K562 (cell line): Measurements from ENCODE around the gene WDR19. TPM values are rescaled to one million over a fixed set of nuclear protein-coding genes. Genes with fewer than 3 reads are reported as not detected.
A peak's percentile ranks its signal among the peaks of the same experiment; 100 is the strongest.

Experiments used
- ATAC-seq: fragments of 200-7000 bp; cut with Tn5 transposase; 3 replicates; pipeline ENCODE4 v1.9.1; 2020; ENCODE audit warnings: moderate library complexity
- BruUV-seq: library from RNA; stranded (reverse); fragments of 400-500 nt; replicated peaks from 2 replicates; lab custom pipeline; 2021; lab: Mats Ljungman, UMichigan
- CTCF ChIA-PET: fragments of 300-600 bp; formaldehyde crosslinking; extraction: SDS; loops from one replicate; lab custom pipeline; 2021; ENCODE audit warnings: low intra/inter-chr PET ratio; lab: Yijun Ruan, JAX
- POLR2A ChIA-PET: fragments of 300-600, 350-650 bp; sonication (Branson Sonifier 250); formaldehyde crosslinking; extraction: SDS; loops from one replicate; lab custom pipeline; 2021; ENCODE audit warnings: antibody characterized with exemption, inconsistent platforms; lab: Yijun Ruan, JAX
- DNase-seq, 4 experiments: peaks; one replicate each; pipeline versions ENCODE4 v3.0.0 to v3.0.0-alpha.2; 2011 to 2018; ENCODE audit warnings: low spot score in 3 of 4, mixed read lengths in 3 of 4; ENCODE audit errors: extremely low read depth in 1 of 4
- FAIRE-seq: peaks from 2 replicates; lab custom pipeline; 2011; peaks lifted over from hg19 to GRCh38; lab: Jason Lieb, UNC
- H2AFZ ChIP-seq: 2 replicates; pipeline ENCODE4 v1.6.0; 2011; ENCODE audit warnings: low read depth, low read length, control low read depth, inconsistent platforms
- H3K27ac ChIP-seq: fragments of 200-600 bp; 3 replicates; pipeline ENCODE4 v1.8.0; 2011; ENCODE audit warnings: low read depth, mild to moderate bottlenecking, control low read depth, inconsistent platforms, low read length, moderate library complexity, mixed read lengths; ENCODE audit errors: extremely low read depth
- H3K27me3 ChIP-seq, 2 experiments: fragments of 300-600 bp in 1 of 2; 2 replicates in 1 of 2; 3 replicates in 1 of 2; pipeline versions ENCODE4 v1.6.0 to v1.8.0; 2011; ENCODE audit warnings: inconsistent platforms in 2 of 2, low read length in 2 of 2, mild to moderate bottlenecking in 1 of 2, mixed read lengths in 1 of 2, moderate library complexity in 1 of 2; ENCODE audit not compliant: control insufficient read depth in 2 of 2, insufficient read depth in 2 of 2
- H3K36me3 ChIP-seq: fragments of 300-600 bp; 3 replicates; pipeline ENCODE4 v1.8.0; 2011; ENCODE audit warnings: mild to moderate bottlenecking, low read length, inconsistent platforms; ENCODE audit not compliant: control insufficient read depth, insufficient read depth
- H3K4me1 ChIP-seq, 2 experiments: fragments of 200-600 bp in 1 of 2; replicated peaks in 1 of 2; 2 replicates in 1 of 2; 3 replicates in 1 of 2; pipeline versions ENCODE4 v1.5.1 to v1.8.0; 2011; ENCODE audit warnings: inconsistent platforms in 2 of 2, low read length in 2 of 2, mild to moderate bottlenecking in 1 of 2, mixed read lengths in 1 of 2, moderate library complexity in 1 of 2; ENCODE audit not compliant: control insufficient read depth in 2 of 2, insufficient read depth in 2 of 2
- H3K4me2 ChIP-seq: 2 replicates; pipeline ENCODE4 v1.6.1; 2011; ENCODE audit warnings: low read length, control low read depth, inconsistent platforms, mixed read lengths; ENCODE audit not compliant: insufficient read depth
- H3K4me3 ChIP-seq: fragments of 200-600 bp; sonication (generic), shearing (Covaris generic); 2 replicates; pipeline ENCODE4 v1.5.1; 2016; ENCODE audit warnings: control low read depth, inconsistent platforms
- H3K79me2 ChIP-seq: fragments of 200-600 bp; 3 replicates; pipeline ENCODE4 v1.8.0; 2011; ENCODE audit warnings: low read length, inconsistent platforms; ENCODE audit not compliant: control insufficient read depth, insufficient read depth
- H3K9ac ChIP-seq, 2 experiments: 2 replicates each; pipeline versions ENCODE4 v1.6.0 to v1.6.1; 2011; ENCODE audit warnings: low read depth in 2 of 2, low read length in 2 of 2, control low read depth in 1 of 2, inconsistent platforms in 1 of 2, mild to moderate bottlenecking in 1 of 2, mixed read lengths in 1 of 2; ENCODE audit not compliant: insufficient read depth in 1 of 2
- H3K9me1 ChIP-seq: one replicate; pipeline ENCODE4 v1.6.0; 2011; ENCODE audit warnings: inconsistent platforms, mild to moderate bottlenecking, low read length, moderate library complexity; ENCODE audit not compliant: control insufficient read depth, insufficient read depth
- H3K9me3 ChIP-seq: replicated peaks from 2 replicates; pipeline ENCODE4 v1.5.1; 2011; ENCODE audit warnings: low read depth, low read length, inconsistent platforms; ENCODE audit not compliant: control insufficient read depth, insufficient read depth
- H4K20me1 ChIP-seq: replicated peaks from 2 replicates; pipeline ENCODE4 v1.6.1; 2011; ENCODE audit warnings: low read length, inconsistent platforms, mixed read lengths; ENCODE audit not compliant: control insufficient read depth, insufficient read depth
- ATF1 ChIP-seq, 2 experiments: fragments of 450-650 bp in 1 of 2; IDR thresholded peaks; 2 replicates each; pipeline ENCODE4 v1.6.1; 2016; ENCODE audit warnings: missing compliant biosample characterization in 1 of 2, missing genetic modification characterization in 1 of 2
- BRCA1 ChIP-seq, 2 experiments: fragments of 450-650 bp in 1 of 2; sonication (generic) in 1 of 2; formaldehyde crosslinking in 1 of 2; IDR thresholded peaks; 2 replicates each; pipeline versions ENCODE4 v1.5.0 to v1.6.1; 2017 to 2020; ENCODE audit warnings: mild to moderate bottlenecking in 1 of 2, missing genetic modification reagents in 1 of 2
- CBFA2T3 ChIP-seq: fragments of 450-650 bp; IDR thresholded peaks from 2 replicates; pipeline ENCODE4 v1.6.1; 2017
- HNRNPH1 ChIP-seq: fragments of 200-400 bp; formaldehyde crosslinking; optimal IDR thresholded peaks from 2 replicates; pipeline ENCODE3; 2017; ENCODE audit warnings: low read depth, mild to moderate bottlenecking, low read length, moderate library complexity
- NFE2 ChIP-seq: IDR thresholded peaks from 2 replicates; pipeline ENCODE4 v1.6.1; 2014; ENCODE audit warnings: antibody characterized with exemption, low read depth
- POLR2AphosphoS5 ChIP-seq: IDR thresholded peaks from 2 replicates; pipeline ENCODE4 v1.6.1; 2011; ENCODE audit warnings: mild to moderate bottlenecking, low read depth, low read length, moderate library complexity; ENCODE audit not compliant: control insufficient read depth, insufficient read depth
- STAT5A ChIP-seq: IDR thresholded peaks from 2 replicates; pipeline ENCODE4 v1.6.1; 2012; ENCODE audit warnings: low read length, inconsistent platforms, borderline replicate concordance
- TAL1 ChIP-seq: fragments of 450-650 bp; IDR thresholded peaks from 2 replicates; pipeline ENCODE4 v1.6.1; 2016; ENCODE audit warnings: mild to moderate bottlenecking
- TCF3 ChIP-seq: sonication (generic); formaldehyde crosslinking; IDR thresholded peaks from 2 replicates; pipeline ENCODE4 v1.4.0; 2020; ENCODE audit warnings: mild to moderate bottlenecking, missing genetic modification reagents
- TEAD2 ChIP-seq: fragments of 450-650 bp; IDR thresholded peaks from 2 replicates; pipeline ENCODE4 v1.6.1; 2016; ENCODE audit warnings: missing genetic modification characterization, control low read depth, missing compliant biosample characterization
- ZBTB11 ChIP-seq, 3 experiments: fragments of 200-800 bp in 1 of 3; fragments of 250-450 bp in 1 of 3; fragments of 450-650 bp in 1 of 3; sonication (Bioruptor Pico) in 1 of 3; sonication (Bioruptor generic) in 1 of 3; formaldehyde crosslinking in 1 of 3; IDR thresholded peaks; 2 replicates each; pipeline versions ENCODE4 v1.6.1 to v1.8.0; 2016 to 2022; ENCODE audit warnings: mild to moderate bottlenecking in 2 of 3, missing genetic modification characterization in 2 of 3, missing compliant biosample characterization in 1 of 3, moderate library complexity in 1 of 3
- ZKSCAN1 ChIP-seq: fragments of 150-350 bp; IDR thresholded peaks from 2 replicates; pipeline ENCODE4 v1.6.1; 2016; ENCODE audit warnings: low read depth, low read length
- WGBS: fragments of 100-300 bp; shearing (Covaris generic); methylation state at CpG from one replicate; pipeline ENCODE4 v1.1.6; 2016; ENCODE audit warnings: low coverage, mixed read lengths; ENCODE audit not compliant: insufficient coverage; ENCODE audit errors: missing lambda C conversion rate; 5-methylcytosine and 5-hydroxymethylcytosine counted together
- in situ Hi-C: fragments of 300-500 bp; cut with MboI; formaldehyde crosslinking; loops from 4 replicates; pipeline ENCODE4 v1.15.0; 2018; ENCODE audit warnings: inconsistent platforms, mixed read lengths
- intact Hi-C: fragments of 100-400 bp; cut with micrococcal nuclease; formaldehyde crosslinking; loops from 2 replicates; pipeline ENCODE4 v1.14.2; 2022
- polyA plus RNA-seq, 8 experiments: library from polyadenylated mRNA; depleted of rRNA in 4 of 8; stranded (reverse) in 5 of 8; unstranded in 3 of 8; fragments of >200 nt; fragmentation: Nextera tagmentation in 2 of 8; fragmentation: Illumina TruSeq in 1 of 8; extraction: Ambion mirVana in 2 of 8; extraction: Trizol in 1 of 8; gene quantifications; 2 replicates each; pipeline versions ENCODE4 v1.2.1 to v1.2.3, GENCODE V29; 2011 to 2014; ENCODE audit warnings: inconsistent platforms in 1 of 8, missing spikeins in 1 of 8
- total RNA-seq, 7 experiments: library from RNA; depleted of rRNA in 6 of 7; stranded (reverse); fragments of >200 nt in 6 of 7; fragmentation: Illumina TruSeq in 2 of 7; extraction: Trizol in 2 of 7; gene quantifications; 2 replicates each; pipeline versions ENCODE4 v1.2.1 to v1.2.3, GENCODE V29; 2011 to 2021; ENCODE audit warnings: low replicate concordance in 1 of 7

The WDR19 gene
- total and polyA plus RNA-seq, 9 of the 15 experiments (the other 6 are each of a cell fraction or from before 2014, with no cell fraction given): 6.8 to 37.6 (median 11.2) TPM

- TF ChIP-seq HNRNPH1: no peak
- TF ChIP-seq NFE2: peak; percentile 80
- TF ChIP-seq BRCA1 (IDR thresholded peaks at IDR 0.05): no peak
- no peak for TF ChIP-seq BRCA1 (CRISPR knock-in tag; IDR thresholded peaks at IDR 0.05)
- no peak for TF ChIP-seq ZBTB11 (CRISPR knock-in tag; IDR thresholded peaks at IDR 0.05)
These were observed 122.3 kb downstream of the WDR19 start (continued) for GRCh38 chr4:39304651-39305050.

- ChIA-PET CTCF (no interaction called here), POLR2A (no interaction called here)
- Histone ChIP-seq H3K27ac (peak overlapping the region; percentile 29), H3K36me3 (peaks cover 80% of the 10 kb centered on the region), H4K20me1 (no peaks in the 10 kb centered on the region), H3K4me2 (peak overlapping the region; percentile 42), H3K27me3 (no peaks in the 10 kb centered on the region), H2AFZ (no peak overlapping the region; the same call in 1 of the 2 replicates), H3K9ac (peak overlapping the region; percentile 9 to 53; a peak in 3 of 4 replicates), H3K79me2 (no peaks in the 10 kb centered on the region; the same call in 2 of the 3 replicates), H3K9me1 (no peaks in the 10 kb centered on the region), H3K9me3 (no peaks in the 10 kb centered on the region), H3K4me1 (peaks cover 3 to 19% of the 10 kb centered on the region in 2 experiments; a peak in 4 of 5 replicates), H3K4me3 (no peak overlapping the region)
- in situ Hi-C loops: no loop called here
- 19% methylated on average over 14 of the region's 14 CpGs for WGBS
- ATAC-seq (peak; percentile 86), FAIRE-seq (peak; percentile 72), DNase-seq (peak; percentile 19 to 72 (median 36))
- intact Hi-C loops: no loop called here
- BruUV-seq: no TSS peak
- TF ChIP-seq ZKSCAN1 (peak; percentile 85), POLR2AphosphoS5 (peak; percentile 78), STAT5A (0 out of 2 replicates have a peak, but pooled peaks have one; percentile 45), ATF1 (CRISPR knock-in tag; IDR thresholded peaks at IDR 0.05) (no peak), ATF1 (tag; IDR thresholded peaks at IDR 0.05) (peak; percentile 32), TAL1 (peak; percentile 53; the same call in 1 of the 2 replicates), TEAD2 (tag) (no peak), CBFA2T3 (peak; percentile 88), TCF3 (CRISPR knock-in tag) (peak; percentile 83)
These were observed 123.8 kb downstream of the WDR19 start for GRCh38 chr4:39305912-39306677.
